Panc1 (cell line): ENCODE measurements around the gene KMO. TPM values are rescaled to one million over a fixed set of nuclear protein-coding genes. Genes with fewer than 3 reads are reported as not detected.

Source experiments
- ATAC-seq: fragments of 200-7000 bp; cut with Tn5 transposase; 2 replicates; pipeline ENCODE4 v1.9.1; 2020; ENCODE audit warnings: mild to moderate bottlenecking, moderate library complexity
- BruUV-seq: library from RNA; stranded (reverse); fragments of 400-500 nt; replicated peaks from 2 replicates; lab custom pipeline; 2021; lab: Mats Ljungman, UMichigan
- CTCF ChIA-PET: fragments of 300-600 bp; sonication (Branson Sonifier 250); formaldehyde crosslinking; loops from one replicate; lab custom pipeline; 2022; ENCODE audit warnings: antibody characterized with exemption; lab: Charles Lee
- POLR2A ChIA-PET: fragments of 300-600 bp; sonication (Branson Sonifier 250); formaldehyde crosslinking; loops from one replicate; lab custom pipeline; 2022; ENCODE audit warnings: antibody characterized with exemption; lab: Charles Lee
- DNase-seq: peaks from one replicate; pipeline ENCODE4 v3.0.0-alpha.2; 2010; ENCODE audit warnings: low read depth, low spot score
- H3K27ac ChIP-seq: 2 replicates; pipeline ENCODE4 v1.5.1; 2011; ENCODE audit warnings: mild to moderate bottlenecking, low read length, inconsistent platforms
- H3K27me3 ChIP-seq: fragments of 200-500 bp; sonication (Bioruptor generic); 2 replicates; pipeline ENCODE4 v1.6.0; 2014; ENCODE audit warnings: low read length, inconsistent platforms; ENCODE audit not compliant: control insufficient read depth, insufficient read depth
- H3K36me3 ChIP-seq: fragments of 200-500 bp; sonication (Bioruptor generic); 2 replicates; pipeline ENCODE4 v1.5.1; 2014; ENCODE audit warnings: inconsistent platforms, mild to moderate bottlenecking, low read length, moderate library complexity; ENCODE audit not compliant: control insufficient read depth, insufficient read depth
- H3K4me1 ChIP-seq: 2 replicates; pipeline ENCODE4 v1.5.1; 2011; ENCODE audit warnings: inconsistent platforms, mild to moderate bottlenecking, low read length, moderate library complexity; ENCODE audit not compliant: control insufficient read depth, insufficient read depth
- H3K4me3 ChIP-seq, 2 experiments: 2 replicates each; pipeline ENCODE4 v1.5.1; 2011 to 2012; ENCODE audit warnings: low read depth in 2 of 2, low read length in 2 of 2, mild to moderate bottlenecking in 2 of 2, inconsistent platforms in 1 of 2, moderate library complexity in 1 of 2
- H3K9me3 ChIP-seq: fragments of 200-500 bp; sonication (Bioruptor generic); 2 replicates; pipeline ENCODE4 v1.5.1; 2014; ENCODE audit warnings: low read depth, mild to moderate bottlenecking, inconsistent platforms, low read length, moderate library complexity; ENCODE audit not compliant: control insufficient read depth, insufficient read depth
- CTCF ChIP-seq: fragments of 450-650 bp; IDR thresholded peaks from 2 replicates; pipeline ENCODE4 v1.5.1; 2017; ENCODE audit warnings: mild to moderate bottlenecking
- POLR2AphosphoS5 ChIP-seq: IDR thresholded peaks from 2 replicates; pipeline ENCODE4 v1.6.1; 2012; ENCODE audit warnings: mild to moderate bottlenecking, low read depth, low read length, moderate library complexity
- REST ChIP-seq, 2 experiments: IDR thresholded peaks; 2 replicates each; pipeline ENCODE4 v1.6.1; 2011 to 2012; ENCODE audit warnings: low read depth in 2 of 2, control low read depth in 1 of 2, low read length in 1 of 2, mild to moderate bottlenecking in 1 of 2, moderate library complexity in 1 of 2; ENCODE audit not compliant: insufficient read depth in 1 of 2
- SIN3A ChIP-seq: IDR thresholded peaks from 2 replicates; pipeline ENCODE4 v1.6.1; 2012; ENCODE audit warnings: low read depth, mild to moderate bottlenecking, low read length, moderate library complexity, borderline replicate concordance; ENCODE audit not compliant: insufficient read depth
- TCF7L2 ChIP-seq: IDR thresholded peaks from 2 replicates; pipeline ENCODE4 v1.6.1; 2011; ENCODE audit warnings: mild to moderate bottlenecking, low read depth, low read length, inconsistent platforms
- in situ Hi-C: cut with HindIII; loops from 2 replicates; pipeline ENCODE4 v1.10.0; 2016; ENCODE audit warnings: low sequenced_read_pairs, low pct_unique_long_range_greater_than_20kb
- intact Hi-C: fragments of 100-400 bp; cut with micrococcal nuclease; formaldehyde crosslinking; loops from one replicate; pipeline ENCODE4 v1.10.0; 2022; ENCODE audit not compliant: unreplicated experiment
- total RNA-seq: library from RNA; stranded (reverse); gene quantifications from one replicate; pipeline ENCODE4 v1.2.1, GENCODE V29; 2021; ENCODE audit not compliant: unreplicated experiment

Gene KMO
- total RNA-seq, 1 experiment from 2014 or later: 1.8 TPM

GRCh38 chr1:241645199-241645598 lies 113.0 kb downstream of the KMO start:
- no peak for DNase-seq
- no peak overlapping the region for H3K4me3 ChIP-seq
- CTCF ChIA-PET: no interaction called here
- BruUV-seq: no TSS peak
- TF ChIP-seq CTCF (no peak), SIN3A (no peak), REST (IDR thresholded peaks at IDR 0.05; ENCODE audit: insufficient read depth in 1 of 2, low read depth in 2 of 2, low read length in 1 of 2) (no peak), TCF7L2 (no peak), POLR2AphosphoS5 (no peak)
- H3K36me3 ChIP-seq: no peaks in the 10 kb centered on the region
- H3K27ac ChIP-seq: no peak overlapping the region
- peaks cover 4% of the 10 kb centered on the region; the same call in 1 of the 2 replicates for H3K9me3 ChIP-seq
- intact Hi-C loops: no loop called here
- POLR2A ChIA-PET: no interaction called here
- H3K4me1 ChIP-seq: peaks cover 3% of the 10 kb centered on the region; the same call in 1 of the 2 replicates
- no peak for ATAC-seq
- in situ Hi-C loops: no loop called here
- no peaks in the 10 kb centered on the region for H3K27me3 ChIP-seq

Other genes with a start within 250 kb of the KMO start
- 0.10 TPM for gene RGS7, start 175.2 kb upstream of the KMO start, total RNA-seq
- gene FH, start 12.6 kb upstream of the KMO start, total RNA-seq: 87.1 TPM
- 19.3 TPM for gene CHML, start 108.0 kb downstream of the KMO start, total RNA-seq
- gene OPN3, start 108.0 kb downstream of the KMO start, total RNA-seq: 34.0 TPM
- not detected for gene WDR64, start 119.9 kb downstream of the KMO start, total RNA-seq